HUDEP-2 (cell line): ENCODE measurements around the gene LY6G6F.

Source experiments
- DNase-seq, 76 experiments: peaks; one replicate each; lab custom pipeline; 2025; ENCODE audit not compliant: unreplicated experiment in 76 of 76; lab: John Stamatoyannopoulos, UW

Gene LY6G6F

DNA sequence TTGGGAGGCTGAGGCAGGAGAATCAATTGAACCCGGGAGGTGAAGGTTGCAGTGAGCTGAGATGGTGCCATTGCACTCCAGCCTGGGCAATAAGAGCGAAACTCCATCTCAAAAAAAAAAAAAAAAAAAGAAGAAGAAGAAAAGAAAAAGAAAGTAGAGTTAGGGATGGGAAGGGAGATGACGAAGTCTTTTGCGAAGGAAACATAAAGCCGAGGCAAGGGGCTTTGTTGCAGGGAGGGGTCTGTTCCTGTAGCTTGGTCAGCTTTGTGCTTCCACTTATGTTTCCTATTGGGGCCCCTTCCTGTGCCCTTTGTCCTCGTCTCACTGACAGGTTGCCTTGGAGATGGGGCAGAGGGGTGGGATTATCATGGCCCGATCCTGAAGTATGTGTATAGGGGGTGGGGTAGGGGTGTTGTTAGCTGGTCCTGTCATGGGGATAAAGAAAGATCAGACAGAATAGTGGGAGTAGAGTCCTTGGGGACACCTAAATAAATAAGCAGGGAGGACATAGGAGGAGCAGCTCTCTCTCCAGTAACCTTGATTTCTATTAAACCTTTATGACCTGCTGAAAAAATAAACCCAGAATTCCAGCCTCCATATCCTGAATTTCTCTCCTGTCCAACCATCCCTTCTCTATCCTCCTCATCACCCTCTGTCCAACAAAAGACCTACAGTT, 30.8 kb downstream of the LY6G6F start:
- DNase-seq = peak in 4 of 76 experiments; percentile 20 to 41 (median 30)

DNA sequence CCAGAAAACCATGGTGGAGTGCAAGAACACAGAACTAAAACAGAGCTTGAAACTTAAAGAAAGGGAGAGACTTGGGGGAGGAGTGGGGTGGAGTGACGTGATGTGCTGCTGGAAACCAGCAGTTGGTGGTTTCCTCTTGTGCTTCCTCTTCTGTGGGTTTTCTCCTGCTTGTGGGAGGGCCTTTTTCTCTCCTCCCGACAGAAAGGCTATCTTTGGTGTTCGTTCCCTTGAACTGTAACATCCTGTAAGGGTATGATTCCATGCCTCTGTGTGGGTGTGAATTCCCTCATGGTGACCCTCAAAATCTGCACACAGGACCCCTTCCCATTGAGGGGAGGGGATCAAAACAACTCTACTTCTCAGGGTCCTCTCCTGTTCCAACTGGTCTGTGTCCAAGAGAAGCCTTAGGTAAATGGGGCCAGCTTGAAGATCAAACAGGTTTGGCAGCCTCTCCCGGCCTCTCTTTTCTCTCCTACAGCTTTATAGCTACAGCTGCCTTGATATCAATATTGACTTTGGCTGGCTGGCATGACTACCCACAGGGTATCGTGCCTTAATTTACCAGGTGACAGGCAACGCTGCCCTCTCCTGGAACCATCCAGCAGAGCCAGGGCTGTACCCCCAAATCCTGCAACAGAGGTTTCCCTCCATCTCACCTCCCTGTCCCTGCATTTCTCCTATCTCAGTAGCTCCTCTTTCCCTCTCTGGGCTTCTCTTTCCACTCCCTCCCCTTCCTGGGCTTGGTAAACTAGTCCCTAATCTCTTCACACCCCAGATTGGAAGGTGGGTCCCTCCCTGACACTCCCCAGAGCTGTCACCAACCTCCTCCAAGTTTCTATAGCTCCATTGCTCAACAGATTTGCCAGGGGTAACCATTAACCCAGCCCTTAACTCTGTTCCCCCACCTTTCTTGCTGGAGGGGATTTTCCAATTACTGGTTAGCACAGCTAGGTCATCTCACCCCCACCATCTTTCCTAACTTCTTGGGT, 31.6 kb downstream of the LY6G6F start:
- peak in 71 of 76 experiments; percentile 25 to 89 (median 64) for DNase-seq

DNA sequence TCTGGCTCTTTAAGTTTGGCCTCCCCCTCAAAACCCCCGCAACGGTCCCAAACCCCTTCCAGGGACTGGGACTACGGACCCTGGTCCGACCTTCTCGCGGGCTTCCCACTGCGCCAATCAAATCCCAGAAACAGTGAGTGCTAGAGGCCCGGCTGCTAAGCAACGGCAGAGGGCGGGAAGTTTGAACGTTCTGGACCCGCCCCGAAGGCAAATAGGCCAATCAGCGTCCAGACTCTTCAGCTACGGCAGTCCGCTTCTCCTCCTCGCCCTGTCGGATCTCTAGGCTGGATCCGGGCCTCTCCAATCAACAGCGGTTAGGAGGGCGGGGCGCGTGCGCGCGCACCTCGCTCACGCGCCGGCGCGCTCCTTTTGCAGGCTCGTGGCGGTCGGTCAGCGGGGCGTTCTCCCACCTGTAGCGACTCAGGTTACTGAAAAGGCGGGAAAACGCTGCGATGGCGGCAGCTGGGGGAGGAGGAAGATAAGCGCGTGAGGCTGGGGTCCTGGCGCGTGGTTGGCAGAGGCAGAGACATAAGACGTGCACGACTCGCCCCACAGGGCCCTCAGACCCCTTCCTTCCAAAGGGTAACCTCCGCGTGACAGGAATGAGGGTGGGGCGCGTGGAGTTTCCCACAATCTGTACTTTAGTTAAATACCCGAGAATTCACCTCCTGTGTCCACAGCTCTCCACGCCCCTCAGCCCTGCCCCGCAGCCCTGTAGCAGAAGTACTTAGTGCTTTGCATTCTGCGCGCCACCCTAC, 33.2 kb downstream of the LY6G6F start, which contains the start of gene MSH5:
MSH5 (plus strand) TSS at position 367 of the 758 bp plus-strand sequence. CDS start 462 bp downstream, outside the sequence.
- DNase-seq = peak; percentile 84 to 100 (median 99)

DNA sequence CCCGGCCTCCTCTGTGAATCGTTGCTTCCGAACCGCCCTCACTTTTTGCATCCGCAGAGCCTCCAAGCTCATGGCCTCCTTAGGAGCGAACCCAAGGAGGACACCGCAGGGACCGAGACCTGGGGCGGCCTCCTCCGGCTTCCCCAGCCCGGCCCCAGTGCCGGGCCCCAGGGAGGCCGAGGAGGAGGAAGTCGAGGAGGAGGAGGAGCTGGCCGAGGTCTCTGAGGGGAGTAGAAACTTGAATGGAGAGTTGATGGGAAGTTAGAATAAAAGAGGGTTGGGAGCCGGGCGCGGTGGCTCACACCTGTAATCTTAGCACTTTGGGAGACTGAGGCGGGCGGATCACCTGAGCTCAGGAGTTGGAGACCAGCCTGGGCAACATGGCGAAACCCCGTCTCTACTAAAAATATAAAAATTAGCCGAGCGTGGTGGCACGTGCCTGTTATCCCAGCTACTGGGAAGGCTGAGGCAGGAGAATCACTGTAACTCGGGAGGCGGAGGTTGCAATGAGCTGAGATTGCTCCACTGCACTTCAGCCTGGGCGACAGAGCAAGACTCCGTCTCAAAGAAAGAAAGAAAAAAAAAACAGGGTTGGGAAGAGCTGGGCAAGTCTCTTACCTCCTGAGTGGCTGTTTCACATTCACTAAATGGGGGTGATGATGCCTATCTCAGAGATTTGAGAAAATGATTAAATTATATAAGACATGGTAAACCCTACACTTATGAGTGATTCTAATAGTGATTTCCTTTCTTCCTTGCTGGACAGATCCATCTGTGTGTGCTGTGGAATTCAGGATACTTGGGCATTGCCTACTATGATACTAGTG, 33.9 kb downstream of the LY6G6F start:
- peak in 12 of 76 experiments; percentile 26 to 66 (median 47) for DNase-seq

DNA sequence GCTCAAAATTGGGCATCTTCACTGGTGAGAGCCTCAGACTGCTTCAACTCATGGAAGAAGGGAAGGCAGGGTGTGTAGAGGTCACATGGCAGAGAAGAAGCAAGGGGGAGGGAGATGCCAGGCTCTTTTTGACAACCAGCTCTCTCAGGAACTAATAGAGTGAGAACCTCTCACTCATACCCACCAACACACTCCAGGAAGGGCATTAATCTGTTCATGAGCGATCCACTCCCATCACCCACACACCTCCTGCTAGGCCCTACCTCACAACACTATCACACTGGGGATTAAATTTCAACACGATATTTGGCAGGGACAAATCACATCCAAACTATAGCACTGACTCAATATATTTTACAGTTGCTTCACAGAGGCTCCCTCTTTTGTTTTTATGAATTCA, 35.1 kb downstream of the LY6G6F start:
- DNase-seq = no peak

DNA sequence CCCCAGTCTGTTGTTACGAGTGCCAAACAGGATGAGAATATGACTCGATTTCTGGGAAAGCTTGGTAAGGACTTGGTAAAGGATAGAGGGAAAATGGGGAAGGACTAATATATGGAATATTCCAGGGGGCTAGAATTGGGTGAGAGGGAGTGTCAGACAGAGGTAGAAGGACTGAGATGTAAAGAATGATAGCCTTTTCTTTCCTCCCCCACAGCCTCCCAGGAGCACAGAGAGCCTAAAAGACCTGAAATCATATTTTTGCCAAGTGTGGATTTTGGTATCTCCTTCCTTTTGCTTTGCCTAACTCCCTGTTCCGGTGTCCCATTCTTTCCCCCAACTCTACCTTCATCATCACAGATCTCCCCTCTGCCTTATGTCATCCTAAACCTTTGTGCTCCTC, 36.2 kb downstream of the LY6G6F start:
- no peak for DNase-seq

DNA sequence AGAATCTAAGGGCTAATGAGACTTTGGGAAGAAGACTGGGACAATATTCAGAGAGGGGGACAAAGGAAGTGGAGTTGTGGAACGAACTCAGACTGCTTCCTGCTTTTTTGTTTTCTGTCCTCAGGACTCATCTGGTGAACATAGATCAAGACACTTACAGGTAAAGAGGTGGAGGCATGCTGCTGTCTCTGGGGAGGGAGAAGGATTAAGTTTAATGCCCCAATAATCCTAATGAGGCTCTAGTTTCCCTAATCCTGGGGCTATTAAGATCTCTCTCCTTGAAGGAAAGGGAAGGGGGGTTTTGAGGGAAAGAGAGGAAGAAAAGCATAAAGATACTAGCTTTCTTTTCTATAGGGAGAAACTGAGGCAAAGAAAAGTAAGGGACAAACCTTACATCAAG, 37.8 kb downstream of the LY6G6F start:
- DNase-seq = no peak

DNA sequence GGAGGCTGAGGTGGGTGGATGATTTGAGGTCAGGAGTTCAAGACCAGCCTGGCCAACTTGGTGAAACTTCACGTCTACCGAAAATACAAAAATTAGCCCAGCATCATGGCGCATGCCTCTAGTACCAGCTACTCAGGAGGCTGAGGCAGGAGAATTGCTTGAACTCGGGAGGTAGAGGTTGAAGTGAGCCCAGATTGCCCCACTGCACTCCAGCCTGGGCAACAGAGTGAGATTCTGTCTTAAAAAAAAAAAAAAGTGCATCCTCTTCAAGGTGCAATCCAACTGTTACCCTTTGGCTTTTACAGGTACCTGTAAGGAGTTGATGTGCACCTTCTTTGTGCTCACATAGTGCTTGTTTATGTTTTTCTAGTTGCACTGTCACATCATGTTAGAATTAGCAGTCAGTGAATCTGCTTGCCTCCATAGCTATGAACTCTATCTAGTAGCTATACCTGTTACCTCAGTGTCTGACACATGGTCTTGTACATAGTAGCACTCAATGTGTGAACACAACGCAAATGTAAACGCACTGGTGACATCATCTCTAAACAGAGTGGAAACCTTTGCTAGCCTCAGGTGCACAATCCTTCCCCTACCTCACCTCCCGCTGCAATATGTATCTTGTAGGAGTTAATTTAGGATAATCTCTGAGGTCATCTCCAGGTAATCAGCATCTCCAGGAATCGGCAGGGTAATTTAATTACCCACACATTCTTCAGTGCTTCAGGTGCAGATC, 42.8 kb downstream of the LY6G6F start:
- DNase-seq = no peak

DNA sequence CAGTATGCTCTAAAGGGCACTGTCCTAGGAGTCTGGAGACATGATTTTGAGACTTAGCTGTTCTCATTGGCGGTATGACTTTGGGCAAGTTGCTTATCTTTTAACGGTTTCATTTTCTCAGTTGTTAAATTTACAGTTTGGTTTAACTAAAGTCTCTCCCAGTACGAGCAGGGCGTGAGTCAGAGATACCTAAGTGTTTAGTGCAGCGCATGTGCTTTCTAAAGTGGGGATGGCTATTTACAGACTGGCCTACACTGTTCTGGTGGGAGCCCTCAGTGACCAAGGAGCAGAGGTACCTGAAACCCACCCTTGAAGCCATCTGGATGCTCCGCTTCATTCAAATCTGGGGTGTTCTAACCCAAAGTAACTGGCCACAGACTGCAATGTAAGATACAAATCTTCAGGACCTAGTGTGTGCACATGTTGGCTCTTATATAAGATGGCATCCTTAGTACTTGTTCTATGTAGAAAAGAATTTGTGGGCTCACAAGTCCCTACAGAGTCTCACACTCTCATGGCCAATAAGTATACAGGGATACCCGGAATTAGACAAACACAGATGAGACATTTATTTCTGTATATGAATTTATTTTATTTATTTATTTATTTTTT, 43.9 kb downstream of the LY6G6F start:
- no peak for DNase-seq

DNA sequence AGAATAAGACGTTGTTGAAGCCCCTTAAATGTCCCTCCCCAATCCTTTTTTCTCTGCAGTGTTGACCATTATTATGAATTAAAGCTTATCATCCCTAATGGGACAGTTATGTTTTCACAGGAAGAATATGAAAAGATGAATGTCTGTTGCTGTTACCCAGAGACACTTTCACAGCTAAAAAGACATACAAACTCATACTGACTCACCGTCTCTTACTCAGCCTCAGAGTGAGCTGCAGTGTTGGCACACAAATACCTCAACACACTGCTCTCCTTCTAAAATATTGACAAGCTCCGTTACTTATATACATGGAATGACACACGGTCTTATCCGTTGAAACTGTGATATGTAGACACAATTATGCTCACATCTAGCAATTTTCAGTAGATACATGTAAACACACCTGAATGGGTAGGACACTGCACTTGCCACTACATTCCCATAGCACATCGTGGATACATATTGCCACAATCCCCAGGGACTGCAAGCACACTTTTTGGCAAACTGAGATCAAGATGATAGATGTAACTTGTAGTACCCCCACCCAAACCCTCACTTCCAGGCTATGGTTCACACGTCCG, 46.2 kb downstream of the LY6G6F start:
- no peak for DNase-seq

DNA sequence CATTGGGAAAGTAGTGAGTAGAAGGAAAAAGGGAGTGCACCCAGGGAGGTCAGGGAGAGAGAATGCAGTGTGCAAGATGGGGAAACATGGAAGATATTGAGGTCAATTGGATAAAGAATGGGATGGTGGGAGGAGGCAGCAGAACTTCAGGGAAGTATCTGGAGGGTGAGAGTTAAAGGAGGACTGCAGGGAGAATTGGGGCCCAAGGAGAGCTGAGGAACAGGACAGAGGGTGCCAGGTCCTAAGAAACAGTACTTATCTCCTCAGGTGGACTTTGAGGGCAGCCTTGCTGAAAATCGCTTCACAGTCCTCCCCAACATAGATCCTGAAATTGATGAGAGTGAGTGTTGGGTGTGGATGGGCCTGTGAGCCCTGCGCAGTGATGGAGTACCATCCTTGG, 51.6 kb downstream of the LY6G6F start:
- no peak for DNase-seq
